Ovary (tissue), 9 donors: ENCODE data around the gene MAML1. TPM values are rescaled to one million over a fixed set of nuclear protein-coding genes. Genes with fewer than 3 reads are reported as not detected.
"Not testable (repeated sequence)": the region's sequence is repeated elsewhere in the genome, so short reads cannot be mapped to it uniquely, and the experiment has no call there.

Experiments used
- DNase-seq, 5 donors: peaks; one replicate each; pipeline ENCODE4 v3.0.0-alpha.2; 2019 to 2020
- H3K27ac ChIP-seq, 2 donors: fragments of 200-600 bp; one replicate each; pipeline versions ENCODE4 v1.5.1 to v1.8.0; 2019 to 2022
- H3K27me3 ChIP-seq: fragments of 200-600 bp; one replicate; pipeline ENCODE4 v1.8.0; 2022
- H3K36me3 ChIP-seq: fragments of 200-600 bp; sonication (generic); one replicate; pipeline ENCODE4 v1.5.1; 2019
- H3K4me1 ChIP-seq: one replicate; pipeline ENCODE4 v1.8.1; 2013; ENCODE audit warnings: mild to moderate bottlenecking, moderate library complexity; ENCODE audit not compliant: insufficient read depth
- H3K4me3 ChIP-seq: fragments of 200-600 bp; sonication (generic); one replicate; pipeline ENCODE4 v1.5.1; 2017
- H3K9me3 ChIP-seq, 2 donors: fragments of 200-600 bp in 1 of 2; sonication (generic) in 1 of 2; one replicate each; pipeline versions ENCODE4 v1.5.1 to v1.8.1; 2013 to 2019; ENCODE audit warnings: mild to moderate bottlenecking in 1 of 2, moderate library complexity in 1 of 2
- CTCF ChIP-seq, 3 donors: fragments of 450-650 bp in 2 of 3; fragments of 200-600 bp in 1 of 3; IDR thresholded peaks; one replicate each; pipeline versions ENCODE4 v1.5.1 to v1.8.0; 2016 to 2022; ENCODE audit warnings: antibody characterized with exemption in 3 of 3, mild to moderate bottlenecking in 1 of 3
- EP300 ChIP-seq: sonication (generic); formaldehyde crosslinking; IDR thresholded peaks from one replicate; pipeline ENCODE4 v1.6.1; 2017; ENCODE audit warnings: antibody characterized with exemption
- POLR2A ChIP-seq: fragments of 450-650 bp; IDR thresholded peaks from one replicate; pipeline ENCODE4 v1.6.1; 2017; ENCODE audit warnings: antibody characterized with exemption, mild to moderate bottlenecking, moderate library complexity
- WGBS, 3 donors: extraction: QIAGEN DNeasy Blood & Tissue Kit in 1 of 3; methylation state at CpG; one replicate each; pipeline versions ENCODE4 v1.1.5 to v1.1.7; 2013 to 2017; 5-methylcytosine and 5-hydroxymethylcytosine counted together
- intact Hi-C, 4 donors: fragments of 100-400 bp; cut with DNase I; formaldehyde crosslinking; loops; one replicate each; pipeline versions ENCODE4 v1.11.0 to v1.15.1; 2022 to 2023
- polyA plus RNA-seq, 2 donors: library from polyadenylated mRNA; stranded (reverse); fragments of 200-250 nt in 1 of 2; fragments of 350-450 nt in 1 of 2; fragmentation: Illumina TruSeq in 1 of 2; extraction: RNeasy Lipid Tissue Mini Kit (QIAGEN cat#74804) in 1 of 2; gene quantifications; one replicate each; pipeline ENCODE4 v1.2.3, GENCODE V29; 2013 to 2014
- total RNA-seq, 7 donors: library from RNA; depleted of rRNA in 2 of 7; stranded (reverse); fragments of >200 nt in 2 of 7; fragmentation: NEBNext Ultra II Directional in 3 of 7; extraction: Animal tissue kit (Norgen Biotek cat#: 25700) in 3 of 7; gene quantifications; one replicate each; pipeline versions ENCODE4 v1.1.0 to v1.2.4, GENCODE V29; 2016 to 2023
- donor health status: DM: no; HTN: no; CAD: no; lungs with moderate emphysema.
- donor health status: DM: no; HTN: no; CAD: no.
- donor health status: Bipolar disorder and iron deficiency.
- donor health status: DM: yes; HTN: yes; CAD: no.
- donor health status: DM: no; HTN: no; CAD: no.
- donor health status: DM: yes; HTN: yes; CAD: no.

The MAML1 gene
- total and polyA plus RNA-seq, 9 donors: 18.4 to 40.1 (median 29.9) TPM

GRCh38 chr5:179733772-179734126 is 1.1 kb downstream of the MAML1 start:
- intact Hi-C loops: loop anchor here in 1 of 4 donors (2.0 kb wide), 1 partner anchor 35 kb away; the partner anchor contains the start of gene CANX
- Histone ChIP-seq H3K4me3 (peak overlapping the region; percentile 83), H3K27ac (peak overlapping the region in 1 of 2 donors; percentile 87), H3K4me1 (peaks cover 13% of the 10 kb centered on the region), H3K9me3 (no peaks in the 10 kb centered on the region), H3K36me3 (no peaks in the 10 kb centered on the region), H3K27me3 (no peaks in the 10 kb centered on the region)
- TF ChIP-seq CTCF (IDR thresholded peaks at IDR 0.05) (no peak), POLR2A (no peak), EP300 (no peak)
- DNase-seq: peak in 1 of 5 donors; percentile 3
- WGBS, 3 donors: 0 to 2% (median 1%) methylated on average over 2 of the region's 2 CpGs

- no peaks in the 10 kb centered on the region for H3K9me3 ChIP-seq
- peak overlapping the region; percentile 83 for H3K4me3 ChIP-seq
- no peaks in the 10 kb centered on the region for H3K27me3 ChIP-seq
- DNase-seq: no peak
- H3K4me1 ChIP-seq: peaks cover 13% of the 10 kb centered on the region
- intact Hi-C loops: no loop called here
- 68 to 79% (median 69%) methylated on average over 12 of the region's 12 CpGs for WGBS, 3 donors
- no peak overlapping the region for H3K27ac ChIP-seq
- no peaks in the 10 kb centered on the region for H3K36me3 ChIP-seq
- TF ChIP-seq CTCF (IDR thresholded peaks at IDR 0.05) (no peak), POLR2A (no peak), EP300 (no peak)
These were observed 2.0 kb downstream of the MAML1 start for GRCh38 chr5:179734536-179735164.

- Histone ChIP-seq H3K36me3 (no peaks in the 10 kb centered on the region), H3K27me3 (no peaks in the 10 kb centered on the region), H3K9me3 (no peaks in the 10 kb centered on the region), H3K27ac (no peak overlapping the region), H3K4me3 (no peak overlapping the region), H3K4me1 (peaks cover 15% of the 10 kb centered on the region)
- 91 to 95% (median 94%) methylated on average over 4 of the region's 4 CpGs for WGBS, 3 donors
- TF ChIP-seq EP300 (no peak), POLR2A (no peak), CTCF (IDR thresholded peaks at IDR 0.05) (no peak)
- DNase-seq: no peak
- intact Hi-C loops: no loop called here
These were observed 6.1 kb downstream of the MAML1 start for GRCh38 chr5:179738742-179739141.

GRCh38 chr5:179744106-179744505 is 11.5 kb downstream of the MAML1 start:
- H3K27ac ChIP-seq, H3K4me1 ChIP-seq, intact Hi-C loops, H3K4me3 ChIP-seq, H3K36me3 ChIP-seq, H3K9me3 ChIP-seq, DNase-seq, H3K27me3 ChIP-seq: not testable (repeated sequence)
- 58 to 73% (median 69%) methylated on average over 7 of the region's 7 CpGs for WGBS, 3 donors

GRCh38 chr5:179746872-179747271 is 14.2 kb downstream of the MAML1 start:
- DNase-seq: no peak
- Histone ChIP-seq H3K4me3 (no peak overlapping the region), H3K4me1 (peaks cover 7% of the 10 kb centered on the region), H3K36me3 (no peaks in the 10 kb centered on the region), H3K27ac (no peak overlapping the region), H3K27me3 (no peaks in the 10 kb centered on the region), H3K9me3 (no peaks in the 10 kb centered on the region)
- TF ChIP-seq CTCF (IDR thresholded peaks at IDR 0.05) (no peak), POLR2A (no peak), EP300 (no peak)
- intact Hi-C loops: no loop called here
- 91 to 95% (median 94%) methylated on average over 2 of the region's 2 CpGs for WGBS, 3 donors
